HepG2 (cell line): ENCODE measurements around the gene R3HCC1L.

ENCODE experiments used
- DZIP1 ChIP-seq: sonication (generic); formaldehyde crosslinking; IDR thresholded peaks from 2 replicates; pipeline ENCODE4 v1.5.0; 2020; ENCODE audit warnings: mild to moderate bottlenecking, missing genetic modification reagents
- HOXA3 ChIP-seq: sonication (generic); formaldehyde crosslinking; IDR thresholded peaks from 2 replicates; pipeline ENCODE4 v1.5.0; 2020; ENCODE audit warnings: missing genetic modification reagents
- NFYC ChIP-seq: IDR thresholded peaks from 2 replicates; pipeline ENCODE4 v1.6.1; 2016; ENCODE audit warnings: missing genetic modification reagents, missing compliant biosample characterization
- REST ChIP-seq, 2 experiments: IDR thresholded peaks; 2 replicates each; pipeline ENCODE4 v1.6.1; 2011 to 2012; ENCODE audit warnings: low read length in 2 of 2, borderline replicate concordance in 1 of 2, low read depth in 1 of 2, mild to moderate bottlenecking in 1 of 2, moderate library complexity in 1 of 2
- ZBTB7A ChIP-seq: sonication (generic); formaldehyde crosslinking; IDR thresholded peaks from 2 replicates; pipeline ENCODE4 v1.8.0; 2022; ENCODE audit warnings: mild to moderate bottlenecking, missing genetic modification reagents
- ZNF616 ChIP-seq: sonication (generic); formaldehyde crosslinking; IDR thresholded peaks from 2 replicates; pipeline ENCODE4 v1.5.0; 2020; ENCODE audit warnings: low read depth, mild to moderate bottlenecking, missing genetic modification reagents

- TF ChIP-seq ZNF616: no peak
- no peak for TF ChIP-seq HOXA3 (CRISPR knock-in tag)
- no peak for TF ChIP-seq ZBTB7A (CRISPR knock-in tag)
- no peak for TF ChIP-seq DZIP1 (CRISPR knock-in tag)
- TF ChIP-seq NFYC (CRISPR knock-in tag): no peak
- TF ChIP-seq REST (IDR thresholded peaks at IDR 0.05; ENCODE audit: borderline replicate concordance in 1 of 2, low read depth in 1 of 2, low read length in 2 of 2): no peak
Observed at GRCh38 chr10:98205351-98205750, 70.9 kb downstream of the R3HCC1L start.
